Ectodermal cell (in vitro differentiated cells): ENCODE measurements around the gene ZNF213.

Experiments used
- H3K27ac ChIP-seq: 2 replicates; pipeline ENCODE4 v1.7.0; 2013; ENCODE audit warnings: mild to moderate bottlenecking, low read depth, low read length; ENCODE audit not compliant: insufficient read depth, poor library complexity, severe bottlenecking
- H3K27me3 ChIP-seq: 2 replicates; pipeline ENCODE4 v1.7.0; 2013; ENCODE audit warnings: mild to moderate bottlenecking, low read length; ENCODE audit not compliant: insufficient read depth, control insufficient read depth, poor library complexity, severe bottlenecking
- H3K36me3 ChIP-seq: one replicate; pipeline ENCODE4 v1.7.0; 2013; ENCODE audit warnings: low read length; ENCODE audit not compliant: control insufficient read depth, insufficient read depth
- H3K4me1 ChIP-seq: one replicate; pipeline ENCODE4 v1.7.0; 2013; ENCODE audit warnings: low read length; ENCODE audit not compliant: control insufficient read depth, insufficient read depth
- H3K4me3 ChIP-seq: 2 replicates; pipeline ENCODE4 v1.7.0; 2013; ENCODE audit warnings: low read depth, low read length, control low read depth; ENCODE audit not compliant: insufficient read depth
- H3K9me3 ChIP-seq: 2 replicates; pipeline ENCODE4 v1.7.0; 2013; ENCODE audit warnings: mild to moderate bottlenecking, low read length, moderate library complexity; ENCODE audit not compliant: control insufficient read depth
- WGBS, 2 experiments: methylation state at CpG; one replicate each; pipeline ENCODE4 v1.1.7; 2013; ENCODE audit warnings: missing lambda C conversion rate in 2 of 2; 5-methylcytosine and 5-hydroxymethylcytosine counted together

ZNF213 gene

GRCh38 chr16:3092501-3092941 is 42.3 kb upstream of the ZNF213 start:
- Histone ChIP-seq H3K9me3 (no peaks in the 10 kb centered on the region), H3K27ac (no peak overlapping the region), H3K36me3 (no peaks in the 10 kb centered on the region), H3K4me3 (no peak overlapping the region), H3K4me1 (peaks cover 13% of the 10 kb centered on the region), H3K27me3 (no peaks in the 10 kb centered on the region)
- 89 to 92% methylated on average over 20 of the region's 20 CpGs for WGBS, 2 experiments

- H3K27ac ChIP-seq, result no peak overlapping the region
- no peaks in the 10 kb centered on the region for H3K9me3 ChIP-seq
- peaks cover 16% of the 10 kb centered on the region for H3K27me3 ChIP-seq
- no peak overlapping the region for H3K4me3 ChIP-seq
- H3K36me3 ChIP-seq, result no peaks in the 10 kb centered on the region
- 90 to 92% methylated on average over 22 of the region's 22 CpGs for WGBS, 2 experiments
- peaks cover 28% of the 10 kb centered on the region for H3K4me1 ChIP-seq
Measured at GRCh38 chr16:3094289-3095027, 40.4 kb upstream of the ZNF213 start.

- 88 to 89% methylated on average over 4 of the region's 4 CpGs for WGBS, 2 experiments
- Histone ChIP-seq H3K27ac (no peak overlapping the region), H3K4me3 (no peak overlapping the region), H3K4me1 (peaks cover 34% of the 10 kb centered on the region), H3K36me3 (no peaks in the 10 kb centered on the region), H3K27me3 (peaks cover 20% of the 10 kb centered on the region), H3K9me3 (no peaks in the 10 kb centered on the region)
Measured at GRCh38 chr16:3095869-3096268, 39.0 kb upstream of the ZNF213 start.

GRCh38 chr16:3096362-3096761 is 38.5 kb upstream of the ZNF213 start:
- H3K27ac ChIP-seq, result no peak overlapping the region

GRCh38 chr16:3097266-3097665 is 37.6 kb upstream of the ZNF213 start:
- Histone ChIP-seq H3K36me3 (no peaks in the 10 kb centered on the region), H3K27me3 (peaks cover 20% of the 10 kb centered on the region), H3K4me3 (no peak overlapping the region), H3K4me1 (peaks cover 37% of the 10 kb centered on the region), H3K27ac (no peak overlapping the region), H3K9me3 (no peaks in the 10 kb centered on the region)
- WGBS, 2 experiments, result 30 to 35% methylated on average over 7 to 8 of the region's 8 CpGs

More at GRCh38 chr16:3096362-3096761, 38.5 kb upstream of the ZNF213 start:
- H3K4me3 ChIP-seq, result no peak overlapping the region
- 93% methylated on average over 6 of the region's 6 CpGs for WGBS, 2 experiments
- no peaks in the 10 kb centered on the region for H3K36me3 ChIP-seq
- H3K9me3 ChIP-seq, result no peaks in the 10 kb centered on the region
- peaks cover 37% of the 10 kb centered on the region for H3K4me1 ChIP-seq
- H3K27me3 ChIP-seq, result peaks cover 20% of the 10 kb centered on the region

- Histone ChIP-seq H3K27ac (no peak within 1 kb of the TSS), H3K4me3 (peak within 1 kb of the TSS; percentile 49), H3K4me1 (peaks cover 37% of the 10 kb centered on the region), H3K27me3 (peaks cover 20% of the 10 kb centered on the region), H3K9me3 (no peaks in the 10 kb centered on the region), H3K36me3 (no peaks in the 10 kb centered on the region)
- WGBS, 2 experiments, result 2 to 4% methylated on average over 20 to 21 of the region's 21 CpGs
Measured at GRCh38 chr16:3098459-3099394, 36.1 kb upstream of the ZNF213 start, which contains the start of gene ZSCAN10. Gene ZSCAN10 (minus strand): TSS chr16:3099294. CDS start chr16:3092937, 6,357 bp downstream.

- H3K36me3 ChIP-seq, result no peaks in the 10 kb centered on the region
- H3K4me3 ChIP-seq, result peak overlapping the region; percentile 49
- peaks cover 37% of the 10 kb centered on the region for H3K4me1 ChIP-seq
- WGBS, 2 experiments, result 3 to 6% methylated on average over 5 of the region's 5 CpGs
- no peaks in the 10 kb centered on the region for H3K9me3 ChIP-seq
- no peak overlapping the region for H3K27ac ChIP-seq
- peaks cover 20% of the 10 kb centered on the region for H3K27me3 ChIP-seq
Measured at GRCh38 chr16:3099395-3099731, 35.5 kb upstream of the ZNF213 start.

- no peak overlapping the region for H3K27ac ChIP-seq
- H3K4me3 ChIP-seq, result peak overlapping the region; percentile 49
- WGBS, 2 experiments, result 1 to 2% methylated on average over 39 of the region's 39 CpGs
- H3K27me3 ChIP-seq, result peaks cover 20% of the 10 kb centered on the region
- H3K36me3 ChIP-seq, result no peaks in the 10 kb centered on the region
- peaks cover 37% of the 10 kb centered on the region for H3K4me1 ChIP-seq
- no peaks in the 10 kb centered on the region for H3K9me3 ChIP-seq
Measured at GRCh38 chr16:3099732-3100499, 34.9 kb upstream of the ZNF213 start.

- H3K9me3 ChIP-seq, result no peaks in the 10 kb centered on the region
- H3K36me3 ChIP-seq, result no peaks in the 10 kb centered on the region
- H3K4me1 ChIP-seq, result peaks cover 41% of the 10 kb centered on the region
- 67% methylated on average over 26 to 27 of the region's 29 CpGs for whole genome bisulfite sequencing, 2 experiments
- peaks cover 20% of the 10 kb centered on the region for H3K27me3 ChIP-seq
- H3K4me3 ChIP-seq, result no peak overlapping the region
- no peak overlapping the region for H3K27ac ChIP-seq
Measured at GRCh38 chr16:3101018-3101840, 33.6 kb upstream of the ZNF213 start.
